BJ (cell line): ENCODE results near the gene IL32. TPM values are rescaled to one million over a fixed set of nuclear protein-coding genes. Genes with fewer than 3 reads are reported as not detected.
"Not testable (repeated sequence)": the region's sequence is repeated elsewhere in the genome, so short reads cannot be mapped to it uniquely, and the experiment has no call there.

ENCODE experiments used
- CTCF ChIA-PET: fragments of 350-600 bp; formaldehyde crosslinking; extraction: SDS; loops from one replicate; lab custom pipeline; 2021; ENCODE audit warnings: antibody characterized with exemption, inconsistent platforms; lab: Yijun Ruan, JAX
- POLR2A ChIA-PET: fragments of 300-600 bp; sonication (Branson Sonifier 250); formaldehyde crosslinking; extraction: SDS; loops from one replicate; lab custom pipeline; 2021; ENCODE audit warnings: antibody characterized with exemption; lab: Charles Lee
- DNase-seq: peaks from one replicate; pipeline ENCODE4 v3.0.0-alpha.2; 2011; ENCODE audit warnings: low read depth
- H3K27me3 ChIP-seq: 2 replicates; pipeline ENCODE4 v1.6.0; 2011; ENCODE audit warnings: low read length; ENCODE audit not compliant: control insufficient read depth, insufficient read depth
- H3K36me3 ChIP-seq: 2 replicates; pipeline ENCODE4 v1.5.1; 2011; ENCODE audit warnings: low read length; ENCODE audit not compliant: control insufficient read depth, insufficient read depth
- H3K4me3 ChIP-seq: 2 replicates; pipeline ENCODE4 v1.5.1; 2011; ENCODE audit warnings: low read depth, mild to moderate bottlenecking, control low read depth, low read length
- polyA plus RNA-seq: library from polyadenylated mRNA; depleted of rRNA; stranded (reverse); fragments of >200 nt; gene quantifications from 2 replicates; pipeline ENCODE4 v1.2.3, GENCODE V29; 2011
- TF ChIP-seq, protein P1 (sequence below): IDR thresholded peaks from 2 replicates; pipeline ENCODE4 v1.5.1; 2011; ENCODE audit warnings: low read depth, mild to moderate bottlenecking, control low read depth, inconsistent platforms, low read length, moderate library complexity; ENCODE audit not compliant: insufficient read depth

Gene IL32
- polyA plus RNA-seq, 1 experiment = 18.1 TPM

DNA sequence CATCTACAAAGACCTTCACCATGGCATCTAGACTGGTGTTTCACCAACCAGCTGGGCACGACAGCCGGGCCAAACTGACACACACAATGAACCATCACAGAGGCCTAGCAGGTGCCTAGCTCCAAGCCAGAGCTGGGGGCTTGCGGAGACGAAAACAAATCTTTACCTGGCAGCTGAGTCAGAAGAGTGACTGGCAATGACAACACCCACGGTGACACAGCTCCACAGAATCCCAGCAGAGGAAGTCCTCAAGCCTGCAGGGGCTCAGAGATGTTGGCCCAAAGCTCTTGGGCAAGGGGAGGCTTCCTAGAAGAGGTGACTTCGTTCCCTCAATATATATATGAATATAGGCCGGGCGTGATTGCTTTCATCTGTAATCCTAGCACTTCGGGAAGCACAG is 13.9 kb upstream of the IL32 start:
- Histone ChIP-seq H3K27me3 (peaks cover 20% of the 10 kb centered on the region), H3K36me3 (no peaks in the 10 kb centered on the region), H3K4me3 (no peak overlapping the region)
- no peak for DNase-seq
- TF ChIP-seq, protein P1, sequence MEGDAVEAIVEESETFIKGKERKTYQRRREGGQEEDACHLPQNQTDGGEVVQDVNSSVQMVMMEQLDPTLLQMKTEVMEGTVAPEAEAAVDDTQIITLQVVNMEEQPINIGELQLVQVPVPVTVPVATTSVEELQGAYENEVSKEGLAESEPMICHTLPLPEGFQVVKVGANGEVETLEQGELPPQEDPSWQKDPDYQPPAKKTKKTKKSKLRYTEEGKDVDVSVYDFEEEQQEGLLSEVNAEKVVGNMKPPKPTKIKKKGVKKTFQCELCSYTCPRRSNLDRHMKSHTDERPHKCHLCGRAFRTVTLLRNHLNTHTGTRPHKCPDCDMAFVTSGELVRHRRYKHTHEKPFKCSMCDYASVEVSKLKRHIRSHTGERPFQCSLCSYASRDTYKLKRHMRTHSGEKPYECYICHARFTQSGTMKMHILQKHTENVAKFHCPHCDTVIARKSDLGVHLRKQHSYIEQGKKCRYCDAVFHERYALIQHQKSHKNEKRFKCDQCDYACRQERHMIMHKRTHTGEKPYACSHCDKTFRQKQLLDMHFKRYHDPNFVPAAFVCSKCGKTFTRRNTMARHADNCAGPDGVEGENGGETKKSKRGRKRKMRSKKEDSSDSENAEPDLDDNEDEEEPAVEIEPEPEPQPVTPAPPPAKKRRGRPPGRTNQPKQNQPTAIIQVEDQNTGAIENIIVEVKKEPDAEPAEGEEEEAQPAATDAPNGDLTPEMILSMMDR = no peak
- ChIA-PET POLR2A (no interaction called here), CTCF (interaction anchor here (1.2 to 5.5 kb wide), 3 partner anchors 8 to 20 kb away, joined by 5 to 42 read pairs (median 39); no protein-coding TSS in a partner anchor)

DNA sequence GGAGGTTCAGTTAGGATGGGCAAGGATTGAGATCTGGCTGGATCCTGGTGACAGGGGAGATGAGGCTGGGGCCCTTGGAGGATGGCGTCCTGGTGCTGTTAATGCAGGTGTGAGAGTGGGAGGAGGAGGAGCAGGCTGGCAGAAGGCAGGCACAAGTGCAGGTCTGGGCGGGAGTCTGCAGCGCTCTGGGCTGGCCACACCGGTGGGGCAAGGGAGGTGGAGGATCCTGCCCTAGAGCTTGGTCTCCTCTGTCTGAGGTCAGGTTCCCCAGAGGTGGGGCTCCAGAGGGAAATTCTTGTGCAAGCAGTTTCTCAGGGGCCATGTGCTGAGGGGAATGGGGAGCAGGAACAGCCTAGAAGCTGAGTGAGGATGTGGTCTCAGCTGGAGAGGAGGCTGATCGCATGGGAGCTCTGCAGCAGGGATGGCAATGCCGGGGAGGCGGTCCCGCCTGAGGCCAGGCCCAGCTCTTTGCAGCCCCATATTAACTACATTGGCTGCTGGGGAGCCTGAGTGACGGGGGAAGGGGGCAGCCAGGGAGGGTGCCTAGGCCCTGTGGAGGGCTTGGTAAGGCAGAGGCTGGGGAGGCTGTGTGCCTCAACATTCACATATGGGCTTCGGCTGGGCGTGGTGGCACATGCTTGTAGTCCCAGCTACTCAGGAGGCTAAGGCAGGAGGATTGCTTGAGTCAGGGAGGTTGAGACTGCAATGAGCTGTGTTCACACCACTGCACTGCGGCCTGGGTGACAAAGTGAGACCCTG is 12.7 kb upstream of the IL32 start:
- DNase-seq, H3K36me3 ChIP-seq, POLR2A ChIA-PET, CTCF ChIA-PET, H3K4me3 ChIP-seq: not testable (repeated sequence)
- peaks cover 15% of the 10 kb centered on the region for H3K27me3 ChIP-seq

DNA sequence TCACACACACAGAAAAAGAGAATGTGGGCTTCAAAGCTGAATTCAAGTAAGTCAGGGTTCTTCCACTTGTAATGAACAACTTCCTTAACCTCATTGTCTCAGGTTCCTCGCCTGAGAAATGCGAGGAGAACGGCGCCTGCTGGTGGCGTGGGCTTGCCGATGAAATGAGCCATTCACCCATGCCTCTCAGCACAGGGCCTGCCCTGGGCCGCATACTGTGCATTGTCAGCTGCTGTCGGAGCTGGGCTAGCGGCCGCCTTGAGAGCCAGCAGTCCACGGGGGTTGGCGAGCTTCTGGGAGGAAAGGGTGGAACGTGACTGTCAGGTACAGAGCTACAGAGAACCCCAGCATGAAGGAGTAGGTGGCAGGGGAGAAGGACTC is 12.1 kb upstream of the IL32 start:
- H3K27me3 ChIP-seq = peaks cover 13% of the 10 kb centered on the region
- H3K4me3 ChIP-seq, POLR2A ChIA-PET, H3K36me3 ChIP-seq, CTCF ChIA-PET, DNase-seq: not testable (repeated sequence)

DNA sequence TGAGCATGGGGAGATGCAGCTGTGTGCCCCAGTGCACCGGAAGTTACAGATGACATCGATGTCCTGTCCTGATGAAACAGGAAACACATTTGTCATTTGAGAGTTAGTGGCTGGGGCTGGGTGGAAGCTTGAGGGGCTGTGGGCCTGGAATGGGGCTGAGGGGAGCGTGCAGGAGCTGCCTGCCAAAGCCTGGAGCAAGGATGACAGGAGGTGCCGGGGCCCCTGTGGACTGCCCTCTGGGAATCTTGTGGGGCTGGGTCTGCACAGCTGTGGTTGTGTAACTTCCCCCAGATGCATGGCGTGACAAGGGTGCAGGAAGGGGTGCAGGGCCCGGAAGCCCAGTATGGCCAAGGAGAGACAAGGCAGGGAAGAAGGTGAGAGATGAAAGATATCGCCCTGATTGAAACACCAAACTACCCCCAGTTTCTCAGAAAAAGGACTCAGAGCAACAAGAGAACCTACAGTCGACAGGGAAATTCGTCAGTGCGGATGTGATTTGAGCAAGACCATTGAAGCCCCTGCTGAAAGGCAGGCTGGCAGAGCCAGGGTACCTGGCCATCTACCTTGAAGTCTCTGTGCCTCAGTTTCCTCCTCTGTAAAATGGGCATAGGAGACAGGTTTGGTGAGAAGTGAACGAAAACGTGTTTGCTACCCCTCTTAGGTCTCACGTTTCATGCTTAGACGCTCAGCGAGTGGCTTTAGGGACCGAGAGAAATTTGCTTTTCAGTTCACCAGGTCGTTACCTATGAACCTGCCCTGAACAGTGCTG is 10.3 kb upstream of the IL32 start:
- ChIA-PET CTCF (interaction anchor here (0.6 kb wide), 1 partner anchor 1470 kb away, joined by 3 read pairs; no protein-coding TSS in a partner anchor), POLR2A (no interaction called here)
- H3K36me3 ChIP-seq = no peaks in the 10 kb centered on the region
- TF ChIP-seq, protein P1 = no peak
- no peak overlapping the region for H3K4me3 ChIP-seq
- peaks cover 1% of the 10 kb centered on the region for H3K27me3 ChIP-seq
- DNase-seq = no peak

DNA sequence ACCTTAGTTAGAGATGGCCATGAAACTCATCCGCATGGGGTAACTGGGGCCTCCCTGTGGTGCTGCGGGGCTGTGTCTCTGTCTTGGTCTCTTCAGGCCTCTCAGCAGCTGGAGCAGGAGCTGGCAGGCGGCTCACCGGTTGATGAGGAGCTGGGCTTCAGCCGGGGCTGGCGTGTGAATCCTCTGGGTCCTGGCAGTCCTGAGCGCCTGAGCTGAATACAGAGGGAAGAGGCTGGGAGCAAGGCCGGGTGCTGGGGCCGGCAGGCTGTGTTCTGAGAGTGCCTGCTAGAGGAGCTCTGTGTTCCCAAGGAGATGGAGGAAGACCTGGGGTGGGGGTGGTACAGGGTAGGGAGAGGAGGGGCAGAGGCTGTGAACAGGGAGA is 9.7 kb upstream of the IL32 start:
- CTCF ChIA-PET = interaction anchor here (0.6 kb wide), 1 partner anchor 1470 kb away, joined by 3 read pairs; no protein-coding TSS in a partner anchor
- H3K4me3 ChIP-seq, H3K36me3 ChIP-seq, DNase-seq, H3K27me3 ChIP-seq, POLR2A ChIA-PET: not testable (repeated sequence)

DNA sequence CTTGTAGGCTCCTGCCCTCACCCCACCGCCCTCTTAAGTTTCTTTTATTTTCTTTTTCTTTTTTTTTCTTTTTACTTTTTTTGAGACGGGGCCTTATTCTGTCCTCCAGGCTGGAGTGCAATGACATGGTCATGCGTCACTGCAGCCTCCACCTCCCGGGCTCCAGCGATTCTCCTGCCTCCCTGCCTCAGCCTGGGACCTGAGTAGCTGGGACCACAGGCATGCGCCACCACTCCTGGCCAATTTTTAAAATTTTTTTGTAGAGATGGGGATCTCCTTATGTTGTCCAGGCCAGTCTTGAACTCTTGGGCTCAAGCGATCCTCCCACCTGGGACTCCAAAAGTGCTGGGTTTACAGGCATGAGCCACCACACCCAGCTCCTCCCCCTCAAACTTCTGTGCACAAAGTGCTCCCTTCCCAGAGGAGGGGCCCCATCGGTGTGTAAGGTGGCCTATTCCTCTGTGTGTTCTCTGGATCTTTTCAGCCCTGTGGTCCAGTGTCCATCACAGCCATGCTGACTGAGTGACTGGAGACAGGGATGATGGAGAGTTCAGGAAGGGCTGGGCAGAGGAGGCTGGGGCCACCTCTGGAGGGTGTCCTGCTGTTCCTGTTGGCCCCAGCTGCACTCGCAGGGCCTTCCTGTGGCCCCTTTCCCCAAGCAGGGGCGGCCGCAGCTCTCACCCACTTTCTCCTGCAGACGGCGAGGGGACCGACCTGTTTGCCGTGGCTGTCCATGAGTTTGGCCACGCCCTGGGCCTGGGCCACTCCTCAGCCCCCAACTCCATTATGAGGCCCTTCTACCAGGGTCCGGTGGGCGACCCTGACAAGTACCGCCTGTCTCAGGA is 8.9 kb upstream of the IL32 start:
- CTCF ChIA-PET = interaction anchor here (1.0 to 1.3 kb wide), 2 partner anchors 23 to 25 kb away, joined by 4 to 5 read pairs; no protein-coding TSS in a partner anchor
- Histone ChIP-seq H3K4me3 (no peak overlapping the region), H3K36me3 (no peaks in the 10 kb centered on the region), H3K27me3 (no peaks in the 10 kb centered on the region; the same call in 1 of the 2 replicates)
- DNase-seq = no peak
- POLR2A ChIA-PET = no interaction called here
- TF ChIP-seq, protein P1 = no peak
